Measurements from ENCODE around the gene ATG16L2. TPM values are rescaled to one million over a fixed set of nuclear protein-coding genes. Genes with fewer than 3 reads are reported as not detected.

Gene ATG16L2
- total and polyA plus RNA-seq, 2 donors (not counting 3 experiments of a cell fraction or from before 2014, with no cell fraction given) = 26.5 to 30.5 TPM

DNA sequence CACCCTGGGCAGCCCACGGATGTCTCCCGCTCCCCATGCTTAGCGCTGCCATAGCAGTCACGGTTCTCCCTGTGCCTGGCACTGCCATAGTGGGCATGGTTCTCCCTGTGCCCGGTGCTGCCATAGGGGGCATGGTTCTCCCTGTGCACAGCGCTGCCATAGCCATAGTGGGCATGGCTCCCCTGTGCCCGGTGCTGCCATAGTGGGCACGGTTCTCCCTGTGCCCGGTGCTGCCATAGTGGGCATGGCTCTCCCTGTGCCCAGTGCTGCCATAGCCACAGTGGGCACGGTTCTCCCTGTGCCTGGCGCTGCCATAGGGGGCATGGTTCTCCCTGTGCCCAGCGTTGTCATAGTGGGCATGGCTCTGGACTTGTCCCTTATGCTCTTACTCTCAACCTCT, 42.2 kb upstream of the ATG16L2 start:
- intact Hi-C loops (cut with micrococcal nuclease) = no loop called here
- Histone ChIP-seq H3K4me2 (ENCODE audit: insufficient read depth, low read length) (no peak overlapping the region), H3K27ac (ENCODE audit: insufficient read depth, low read depth, low read length) (no peak overlapping the region), H3K9me3 (replicated peaks; ENCODE audit: control insufficient read depth, insufficient read depth, low read length) (no peaks in the 10 kb centered on the region), H3K4me1 (ENCODE audit: control insufficient read depth, extremely low read depth, insufficient read depth, low read length) (peaks cover 3% of the 10 kb centered on the region), H3K27me3 (ENCODE audit: control insufficient read depth in 2 of 2, insufficient read depth in 2 of 2, low read length in 2 of 2) (no peaks in the 10 kb centered on the region), H3K36me3 (ENCODE audit: control insufficient read depth in 2 of 2, extremely low read depth in 1 of 2, insufficient read depth in 2 of 2, low read length in 2 of 2) (no peaks in the 10 kb centered on the region), H3K9me1 (replicated peaks; ENCODE audit: control insufficient read depth, extremely low read depth, insufficient read depth, low read length) (no peaks in the 10 kb centered on the region), H3K9ac (replicated peaks; ENCODE audit: extremely low read depth, insufficient read depth, low read length) (no peak overlapping the region), H2AFZ (ENCODE audit: low read depth, low read length) (no peak overlapping the region), H4K20me1 (replicated peaks; ENCODE audit: control insufficient read depth, extremely low read depth, insufficient read depth, low read length) (no peaks in the 10 kb centered on the region), H3K4me3 (replicated peaks in 1 of 3; ENCODE audit: insufficient read depth in 1 of 3, low read depth in 1 of 3, low read length in 3 of 3) (no peak overlapping the region), H3K79me2 (ENCODE audit: control insufficient read depth, insufficient read depth, low read length) (no peaks in the 10 kb centered on the region)
- DNase-seq (ENCODE audit: low read depth, low spot score) (no peak), FAIRE-seq (no peak)
- POLR2A ChIA-PET = no interaction called here
- dilution Hi-C loops (cut with MboI; ENCODE audit: extremely low pct_ligation_motif_present, low sequenced_read_pairs) = no loop called here
- TF ChIP-seq EZH2 (IDR thresholded peaks at IDR 0.05; ENCODE audit: borderline replicate concordance, low read depth, low read length, severe bottlenecking) (no peak), POLR2A (IDR thresholded peaks at IDR 0.05; ENCODE audit: low read depth, low read length) (no peak), GATA2 (IDR thresholded peaks at IDR 0.05; ENCODE audit: insufficient read depth, insufficient read length, low read depth, low read length) (no peak), MYC (IDR thresholded peaks at IDR 0.05; ENCODE audit: low read depth, low read length) (no peak)
- TF ChIP-seq, protein P1, sequence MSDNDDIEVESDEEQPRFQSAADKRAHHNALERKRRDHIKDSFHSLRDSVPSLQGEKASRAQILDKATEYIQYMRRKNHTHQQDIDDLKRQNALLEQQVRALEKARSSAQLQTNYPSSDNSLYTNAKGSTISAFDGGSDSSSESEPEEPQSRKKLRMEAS (IDR thresholded peaks at IDR 0.05; ENCODE audit: insufficient read depth, insufficient read length) = no peak
- TF ChIP-seq, protein P2, sequence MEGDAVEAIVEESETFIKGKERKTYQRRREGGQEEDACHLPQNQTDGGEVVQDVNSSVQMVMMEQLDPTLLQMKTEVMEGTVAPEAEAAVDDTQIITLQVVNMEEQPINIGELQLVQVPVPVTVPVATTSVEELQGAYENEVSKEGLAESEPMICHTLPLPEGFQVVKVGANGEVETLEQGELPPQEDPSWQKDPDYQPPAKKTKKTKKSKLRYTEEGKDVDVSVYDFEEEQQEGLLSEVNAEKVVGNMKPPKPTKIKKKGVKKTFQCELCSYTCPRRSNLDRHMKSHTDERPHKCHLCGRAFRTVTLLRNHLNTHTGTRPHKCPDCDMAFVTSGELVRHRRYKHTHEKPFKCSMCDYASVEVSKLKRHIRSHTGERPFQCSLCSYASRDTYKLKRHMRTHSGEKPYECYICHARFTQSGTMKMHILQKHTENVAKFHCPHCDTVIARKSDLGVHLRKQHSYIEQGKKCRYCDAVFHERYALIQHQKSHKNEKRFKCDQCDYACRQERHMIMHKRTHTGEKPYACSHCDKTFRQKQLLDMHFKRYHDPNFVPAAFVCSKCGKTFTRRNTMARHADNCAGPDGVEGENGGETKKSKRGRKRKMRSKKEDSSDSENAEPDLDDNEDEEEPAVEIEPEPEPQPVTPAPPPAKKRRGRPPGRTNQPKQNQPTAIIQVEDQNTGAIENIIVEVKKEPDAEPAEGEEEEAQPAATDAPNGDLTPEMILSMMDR (IDR thresholded peaks at IDR 0.05; ENCODE audit: extremely low read depth in 1 of 2, insufficient read depth in 1 of 2, low read depth in 1 of 2, low read length in 2 of 2) = no peak
- BruUV-seq (replicated peaks) = no TSS peak
- CTCF ChIA-PET = interaction anchor here (1.5 to 2.7 kb wide), 3 partner anchors 25 to 47 kb away, joined by 3 to 9 read pairs (median 4); no protein-coding TSS in a partner anchor

All from endothelial cell of umbilical vein (primary cell).